GM12874 (cell line): Measurements from ENCODE around the gene VWA8.

Source experiments
- CTCF ChIP-seq: IDR thresholded peaks from 2 replicates; pipeline ENCODE4 v1.5.1; 2011; ENCODE audit warnings: low read depth, mild to moderate bottlenecking, control low read depth, low read length, moderate library complexity; ENCODE audit not compliant: insufficient read depth

The VWA8 gene

DNA sequence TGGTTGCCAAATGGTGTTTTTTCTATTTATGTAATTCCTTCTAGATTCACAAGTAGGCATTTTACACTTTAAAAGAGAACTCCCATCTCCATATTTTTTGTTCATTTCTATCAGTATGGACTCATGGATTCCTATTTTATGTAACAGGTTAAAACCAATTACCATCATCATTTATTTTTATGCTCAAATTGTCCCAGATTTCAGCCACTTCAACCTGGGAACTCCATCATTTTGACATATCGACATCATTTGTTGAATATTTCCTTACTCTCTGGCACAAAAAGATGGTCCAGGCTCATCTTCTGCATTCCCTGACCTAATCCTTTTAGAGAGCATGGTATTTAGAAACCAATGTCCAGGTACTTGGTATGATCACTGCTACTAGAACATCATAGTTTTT, 79.9 kb downstream of the VWA8 start:
- TF ChIP-seq CTCF: no peak

GRCh38 chr13:41864658-41865057, 96.3 kb downstream of the VWA8 start:
- TF ChIP-seq CTCF: no peak

- no peak for TF ChIP-seq CTCF
Observed at GRCh38 chr13:41859565-41859964, 101.3 kb downstream of the VWA8 start.

GRCh38 chr13:41858780-41859179, 102.1 kb downstream of the VWA8 start:
- no peak for TF ChIP-seq CTCF

- TF ChIP-seq CTCF: no peak
Observed at GRCh38 chr13:41854758-41855157, 106.2 kb downstream of the VWA8 start.

DNA sequence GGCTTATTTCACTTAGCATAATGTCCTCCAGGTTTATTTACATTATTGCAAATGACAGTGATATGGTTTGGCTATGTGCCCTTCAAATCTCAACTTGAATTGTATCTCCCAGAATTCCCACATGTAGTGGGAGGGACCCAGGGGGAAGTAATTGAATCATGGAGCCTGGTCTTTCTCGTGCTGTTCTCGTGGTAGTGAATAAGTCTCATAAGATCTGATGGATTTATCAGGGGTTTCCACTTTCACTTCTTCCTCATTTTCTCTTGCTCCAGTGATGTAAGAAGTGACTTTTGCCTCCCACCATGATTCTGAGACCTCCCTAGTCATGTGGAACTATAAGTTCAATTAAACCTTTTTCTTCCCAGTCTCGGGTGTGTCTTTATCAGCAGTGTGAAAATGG, 109.6 kb downstream of the VWA8 start:
- TF ChIP-seq CTCF: no peak

GRCh38 chr13:41848435-41849255, 112.3 kb downstream of the VWA8 start:
- TF ChIP-seq CTCF: no peak
